Measurements from ENCODE around the gene PTPRD.
A peak's percentile ranks its signal among the peaks of the same experiment; 100 is the strongest.

PTPRD gene

GRCh38 chr9:8337834-8338766 lies 2274.7 kb downstream of the PTPRD start:
- DNase-seq = no peak

- DNase-seq = no peak
Observed at GRCh38 chr9:8332871-8333270, 2279.9 kb downstream of the PTPRD start.

DNA sequence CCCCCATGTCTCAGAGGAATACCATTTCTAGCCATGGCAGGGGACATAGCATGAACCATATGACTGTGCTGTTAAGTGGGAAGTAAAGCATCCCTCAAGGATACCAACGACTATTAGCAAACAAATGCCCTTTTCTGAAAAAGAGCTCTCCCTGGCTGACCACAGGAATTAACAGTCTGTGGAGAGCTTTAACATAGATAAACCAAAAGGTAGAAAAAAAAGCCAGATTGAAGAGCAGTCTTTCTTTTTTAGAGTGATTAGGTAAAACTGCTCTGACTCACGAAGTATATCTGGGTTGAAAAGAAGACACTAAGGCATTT lies 2280.5 kb downstream of the PTPRD start:
- DNase-seq = no peak

DNA sequence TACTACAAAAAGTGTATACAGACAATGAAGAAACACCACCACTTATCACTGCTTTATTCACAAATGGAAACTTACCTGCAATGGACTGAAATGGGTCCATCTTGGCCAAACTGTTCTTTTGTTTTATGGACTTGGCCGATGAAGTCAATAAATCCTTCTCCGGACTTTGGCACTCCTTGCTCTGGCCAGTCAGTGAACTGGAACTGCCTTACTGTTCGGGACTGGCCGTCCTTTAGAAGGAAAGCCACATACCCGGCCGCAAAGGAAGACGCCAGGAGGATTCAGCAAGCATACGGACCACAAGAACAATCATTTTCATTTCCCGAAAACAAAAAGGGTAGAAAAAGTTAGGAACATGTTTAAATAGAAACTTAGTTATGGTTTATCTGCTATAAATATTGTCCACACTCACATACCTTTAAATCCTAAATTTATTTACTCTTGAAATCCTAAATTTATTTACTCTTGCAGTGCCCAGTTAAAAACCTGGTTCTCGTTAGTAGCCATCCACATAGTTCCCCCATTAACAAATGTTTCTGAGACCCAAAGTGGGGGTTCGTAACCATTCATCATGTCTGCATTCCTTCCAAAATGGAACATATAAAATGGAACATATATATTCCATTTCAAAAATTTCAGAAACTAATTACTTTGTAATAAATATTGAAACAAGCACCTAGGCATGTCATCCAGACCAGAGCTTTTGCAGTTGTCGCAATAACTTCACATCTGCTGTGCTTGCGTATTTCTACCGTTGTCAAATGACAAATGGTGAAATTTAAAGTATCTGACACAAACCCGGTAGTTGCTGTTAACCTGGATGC lies 2281.1 kb downstream of the PTPRD start:
- DNase-seq = no peak

GRCh38 chr9:8329561-8330283 lies 2283.1 kb downstream of the PTPRD start:
- peak; percentile 86 for DNase-seq

DNA sequence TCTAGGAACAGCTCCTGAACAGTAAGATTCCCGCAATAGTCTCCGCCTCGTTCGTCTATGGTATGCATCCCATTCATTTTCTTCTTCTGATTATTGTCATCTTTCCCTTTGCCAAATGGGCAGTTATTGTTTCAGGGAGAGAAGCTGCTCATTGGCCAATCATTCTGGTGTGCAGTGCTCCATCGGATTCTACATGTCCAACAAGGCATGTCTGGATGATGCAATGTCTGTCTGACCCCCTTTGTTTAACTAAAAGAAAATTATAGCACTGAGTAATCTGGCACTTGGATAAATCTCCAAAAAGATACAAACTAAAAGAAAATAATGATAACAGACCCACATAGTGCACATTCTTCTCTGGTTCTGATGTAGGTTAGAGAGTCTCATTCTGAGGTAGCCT lies 2297.6 kb downstream of the PTPRD start:
- DNase-seq = no peak

DNA sequence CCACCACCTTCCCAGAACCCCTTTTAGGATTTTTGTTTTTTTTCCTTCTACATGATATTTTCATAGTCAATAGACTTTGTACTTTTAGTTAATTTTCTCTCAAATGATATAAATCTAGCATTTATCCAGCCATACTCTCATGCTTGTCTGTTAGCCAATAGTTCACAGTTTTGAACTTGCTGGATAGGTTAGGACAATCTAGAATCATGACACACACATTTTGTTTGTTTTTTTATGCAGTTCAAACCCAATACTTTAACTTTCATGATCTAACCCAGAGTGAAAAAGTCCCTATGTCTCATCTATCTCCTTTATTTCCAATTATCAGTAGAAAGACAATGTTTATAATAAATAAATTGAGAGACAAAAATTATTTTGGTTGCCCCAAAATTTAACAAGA lies 2303.5 kb downstream of the PTPRD start:
- DNase-seq = no peak

- no peak for DNase-seq
Observed at GRCh38 chr9:8304720-8305119, 2308.1 kb downstream of the PTPRD start.

DNA sequence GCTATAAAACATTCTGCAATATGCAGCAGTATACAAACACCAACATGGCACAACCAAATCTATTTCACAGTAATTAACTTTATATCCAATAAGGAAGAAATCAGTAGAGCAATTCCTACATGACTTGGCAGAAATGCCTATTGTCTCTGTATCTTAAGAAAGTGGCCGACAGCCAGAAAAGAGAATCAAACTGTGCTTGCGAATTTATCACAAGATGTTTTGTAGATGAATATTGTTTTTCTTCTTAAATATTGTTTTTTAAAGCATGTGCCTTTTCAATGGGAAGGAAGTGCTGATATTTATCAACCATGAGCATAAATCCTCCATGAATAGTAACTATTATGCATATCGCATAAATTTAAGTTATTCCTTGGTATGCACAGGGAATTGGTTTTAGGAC lies 2311.5 kb downstream of the PTPRD start:
- no peak for DNase-seq

DNA sequence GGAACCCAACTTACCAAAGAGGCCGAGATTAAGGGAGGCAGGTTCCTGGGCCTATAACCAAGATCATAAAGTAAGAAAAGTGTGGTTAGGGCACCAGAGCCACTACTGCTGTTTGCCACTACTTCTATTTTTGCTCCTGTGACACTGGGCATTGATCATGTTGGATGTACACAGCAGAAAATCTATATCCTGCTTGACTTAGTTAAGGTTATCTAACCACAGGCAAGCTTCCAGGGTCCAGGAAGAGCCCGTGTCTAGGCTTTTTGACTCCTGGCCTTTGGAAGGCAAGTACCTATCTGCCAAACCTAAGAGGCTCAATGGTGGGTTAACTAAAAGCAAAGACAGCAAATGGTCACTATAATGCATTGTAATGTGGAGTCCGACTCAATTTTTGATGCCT lies 2315.8 kb downstream of the PTPRD start:
- DNase-seq = no peak

DNA sequence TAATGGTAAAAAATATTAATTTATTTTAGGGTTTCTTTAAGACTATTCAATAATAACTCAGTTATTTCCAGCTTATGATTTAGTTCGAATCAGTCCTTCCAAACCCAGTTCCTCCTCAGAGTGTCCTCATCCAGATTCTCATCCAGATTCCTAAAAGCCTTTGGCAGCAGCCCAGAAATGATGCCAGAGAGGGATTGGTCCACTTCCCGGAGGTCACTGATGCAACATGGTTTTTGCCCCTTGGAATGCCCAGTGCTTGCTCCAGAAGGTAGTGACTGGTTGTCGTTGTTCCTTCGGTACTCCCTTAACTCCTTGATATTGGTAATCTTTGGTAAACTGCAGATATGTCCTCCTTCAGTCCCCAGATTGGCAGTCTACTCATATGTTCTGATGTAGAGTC lies 2320.1 kb downstream of the PTPRD start:
- no peak for DNase-seq

GRCh38 chr9:8289681-8290080 lies 2323.1 kb downstream of the PTPRD start:
- DNase-seq = no peak

- DNase-seq = no peak
Observed at GRCh38 chr9:8287970-8288369, 2324.8 kb downstream of the PTPRD start.

DNA sequence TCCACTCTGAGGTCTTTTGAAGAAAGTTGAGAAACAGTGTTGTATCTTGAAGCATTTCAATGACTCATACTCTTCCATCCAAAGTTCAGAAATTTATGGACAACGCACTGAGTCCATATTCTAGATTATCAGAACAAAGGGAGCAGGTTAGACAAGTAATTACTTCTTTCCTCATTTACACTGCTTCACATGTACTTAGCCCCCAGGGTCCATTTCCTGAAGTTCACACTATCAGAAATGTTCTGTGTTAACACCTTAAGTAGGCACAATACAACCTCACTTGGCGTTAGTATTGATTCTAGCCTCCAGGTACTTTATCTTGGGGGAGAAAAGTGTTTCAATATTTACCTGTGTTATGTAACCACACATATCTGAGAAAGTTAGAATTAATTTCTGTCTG lies 2325.3 kb downstream of the PTPRD start:
- DNase-seq = no peak

DNA sequence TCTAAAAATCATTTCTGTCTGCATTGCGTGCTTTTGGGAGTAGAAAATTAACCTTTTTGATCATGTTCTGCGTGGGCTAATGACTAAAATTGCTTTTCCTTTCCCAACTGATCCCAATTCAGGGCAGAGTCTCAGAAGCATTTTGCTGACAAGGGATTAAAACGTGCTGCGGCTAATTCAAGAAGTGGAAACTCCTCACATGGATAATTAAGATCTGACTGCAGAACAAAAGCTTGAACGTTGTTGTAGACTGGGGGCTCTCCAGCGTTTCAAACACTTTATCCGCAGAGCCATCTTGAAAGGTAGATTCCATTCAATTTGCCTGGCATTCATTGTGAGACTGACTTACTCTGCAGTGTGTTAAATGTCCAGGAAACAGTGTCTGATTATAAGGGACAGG lies 2327.9 kb downstream of the PTPRD start:
- no peak for DNase-seq

DNA sequence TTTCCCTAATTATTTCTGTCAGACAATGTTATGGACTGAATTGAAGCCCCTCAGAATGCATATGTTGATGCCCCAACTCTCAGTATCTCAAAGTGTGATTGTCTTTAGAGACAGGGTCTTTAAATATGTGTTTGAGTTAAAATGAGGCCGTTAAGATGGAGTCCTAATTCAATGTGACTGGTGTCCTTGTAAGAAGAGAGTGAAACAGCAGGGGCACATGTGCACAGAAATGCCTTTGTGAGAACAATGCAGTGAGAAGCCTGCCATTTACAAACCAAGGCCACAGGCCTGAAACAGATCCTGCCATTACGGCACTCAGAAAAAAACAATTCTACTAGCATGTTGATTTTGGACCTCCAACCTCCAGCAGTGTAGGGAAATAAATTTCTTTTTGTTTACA lies 2330.3 kb downstream of the PTPRD start:
- DNase-seq = no peak

DNA sequence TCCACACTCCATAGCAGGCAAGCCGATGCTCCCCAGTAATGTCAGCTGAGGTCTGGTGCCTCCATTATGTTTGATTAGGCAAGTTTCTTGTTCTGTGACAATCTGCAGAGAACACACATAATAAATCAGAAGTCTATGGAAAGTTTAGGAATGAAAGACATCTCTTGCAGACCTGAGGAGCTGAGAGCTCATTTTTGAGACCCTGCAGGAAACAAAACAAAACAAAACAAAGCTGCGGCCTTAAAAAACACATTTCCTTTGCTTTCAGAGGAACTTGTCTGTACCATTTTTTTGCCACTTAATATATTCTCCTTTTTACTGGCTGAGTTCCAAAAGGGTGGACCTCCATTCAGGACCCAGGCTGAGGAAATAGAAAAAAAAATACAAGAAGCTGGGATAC lies 2332.0 kb downstream of the PTPRD start:
- DNase-seq = no peak

DNA sequence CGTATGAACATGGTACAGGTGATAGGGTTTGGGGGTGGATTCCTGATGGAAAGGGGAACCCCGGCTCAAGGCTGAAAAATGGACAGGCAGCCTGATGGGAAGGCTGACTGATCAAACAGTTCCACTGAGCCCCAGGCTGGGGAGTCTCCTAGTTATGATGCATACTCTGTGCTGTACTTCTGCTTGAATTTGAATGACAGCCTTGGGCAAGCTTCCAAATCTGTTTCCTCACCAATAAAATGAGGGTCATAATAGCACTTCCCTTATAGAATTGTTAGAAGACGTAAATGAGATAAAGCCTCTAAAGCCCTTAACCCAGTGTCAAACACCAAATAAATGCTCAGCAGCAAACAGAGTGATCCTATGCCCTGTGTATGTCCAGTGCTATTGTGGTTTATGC lies 2334.8 kb downstream of the PTPRD start:
- no peak for DNase-seq

- DNase-seq = no peak
Observed at GRCh38 chr9:8270235-8270634, 2342.6 kb downstream of the PTPRD start.

GRCh38 chr9:8268881-8269280 lies 2343.9 kb downstream of the PTPRD start:
- no peak for DNase-seq

DNA sequence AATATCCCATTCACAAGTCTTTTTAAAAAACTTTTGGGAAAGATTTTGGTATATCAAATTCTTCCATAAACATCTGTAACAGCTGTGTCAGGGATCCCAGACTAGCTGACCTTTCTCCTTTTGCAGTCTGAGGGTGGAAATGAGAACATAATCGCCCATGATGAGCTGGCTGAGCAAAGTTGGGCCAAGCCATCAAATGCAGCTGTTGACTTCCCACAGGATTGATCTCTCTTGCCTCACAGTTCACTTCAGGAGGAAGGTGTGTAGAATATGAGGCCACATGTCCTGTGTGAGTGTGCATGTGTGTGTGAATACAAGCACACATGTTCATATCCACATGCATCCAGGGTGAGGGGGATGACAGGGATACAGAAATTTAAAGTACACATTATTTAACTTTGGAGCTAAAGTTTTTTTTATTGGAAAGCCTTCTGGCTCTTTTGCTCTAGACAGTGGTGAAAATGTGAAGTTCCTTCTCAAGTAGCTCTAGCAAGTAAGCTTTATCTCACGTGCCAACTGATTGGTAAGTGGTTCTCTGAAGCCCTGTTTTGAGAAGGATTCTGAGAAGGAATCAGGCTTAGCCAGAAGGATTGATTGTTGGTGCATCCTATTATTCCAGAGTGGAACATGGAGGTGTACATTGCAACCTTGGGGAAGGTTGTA lies 2344.5 kb downstream of the PTPRD start:
- no peak for DNase-seq

DNA sequence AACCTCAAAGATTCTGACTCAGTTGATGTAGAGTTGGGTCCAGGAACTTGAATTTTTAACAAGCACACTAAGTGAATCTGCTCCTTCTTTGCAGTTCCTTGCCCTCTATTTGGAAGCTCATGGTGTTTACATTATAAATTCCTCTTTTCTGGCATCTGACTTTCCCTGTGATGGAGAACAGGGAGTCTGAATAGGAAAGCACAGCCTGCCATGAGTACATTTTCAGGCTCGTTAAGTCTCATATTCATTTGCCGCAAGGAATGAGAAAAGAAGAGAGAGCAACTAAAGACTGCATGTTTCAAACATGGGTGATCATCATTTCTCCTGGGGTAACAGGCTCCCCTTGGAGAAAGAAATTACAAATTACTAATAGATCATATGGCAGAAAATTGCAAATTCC lies 2345.2 kb downstream of the PTPRD start:
- DNase-seq = no peak

DNA sequence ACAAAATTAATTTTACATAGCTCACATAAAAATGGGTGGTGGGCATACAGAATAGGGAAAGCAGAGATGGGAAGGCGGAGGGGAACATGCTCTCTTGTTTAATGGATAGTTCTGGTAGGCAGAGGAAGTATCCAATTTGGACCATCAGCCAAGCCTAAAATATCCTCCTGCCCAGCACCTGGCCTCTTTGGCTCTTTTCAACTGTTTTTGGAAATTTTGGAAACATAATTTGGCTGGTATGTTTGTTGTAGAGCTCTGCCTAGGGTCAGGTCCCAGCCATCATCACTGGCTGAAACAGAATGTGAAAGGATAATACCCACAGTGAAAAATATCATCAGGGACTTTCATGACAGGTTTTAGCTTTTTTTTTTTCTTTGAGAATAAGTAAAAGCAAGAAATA lies 2345.9 kb downstream of the PTPRD start:
- no peak for DNase-seq
